Hair follicle dermal papilla cell (primary cell): Measurements from ENCODE around the gene IFT43. TPM values are rescaled to one million over a fixed set of nuclear protein-coding genes. Genes with fewer than 3 reads are reported as not detected.

Source experiments
- total RNA-seq: library from RNA; depleted of rRNA; stranded (reverse); fragments of >200 nt; gene quantifications from 2 replicates; pipeline ENCODE4 v1.2.3, GENCODE V29; 2012

Gene IFT43
- 17.0 and 20.2 TPM in 2 replicates for total RNA-seq

GRCh38 chr14:75985618-75986438 lies at the start of gene IFT43:
Gene IFT43, plus strand, starts transcription at chr14:75985763. Its CDS starts 24 bp downstream, at chr14:75985787.

GRCh38 chr14:75981426-75982265 lies 3.9 kb upstream of the IFT43 start, which contains the start of gene TGFB3:
Gene TGFB3, minus strand, starts transcription at chr14:75981995. Its CDS starts 1,102 bp downstream, at chr14:75980893.

Other genes with a start within 250 kb of the IFT43 start
- 12.9 and 19.3 TPM in 2 replicates for gene TGFB3, start 3.8 kb upstream of the IFT43 start, total RNA-seq
- gene GPATCH2L, start 166.2 kb downstream of the IFT43 start, total RNA-seq, result 70.3 and 72.2 TPM in 2 replicates